Naive B cell (primary cell): ENCODE measurements around the gene ARHGEF9. TPM values are rescaled to one million over a fixed set of nuclear protein-coding genes. Genes with fewer than 3 reads are reported as not detected.
"Not testable (repeated sequence)": the region's sequence is repeated elsewhere in the genome, so short reads cannot be mapped to it uniquely, and the experiment has no call there.

Experiments
- ATAC-seq, 2 donors: fragments of 150-1000 bp; cut with Tn5 transposase; 2 replicates each; pipeline ENCODE4 v1.10.0; 2021; ENCODE audit warnings: low read depth in 2 of 2, mild to moderate bottlenecking in 2 of 2, moderate library complexity in 2 of 2
- DNase-seq: peaks from one replicate; pipeline ENCODE4 v3.0.0; 2022
- H3K27ac Mint-ChIP-seq, 6 donors: one replicate each; pipeline ENCODE4 v1.8.0; 2020 to 2022; ENCODE audit warnings: mild to moderate bottlenecking in 6 of 6, mixed read lengths in 6 of 6, moderate library complexity in 5 of 6, inconsistent platforms in 2 of 6
- H3K27me3 Mint-ChIP-seq, 3 donors: one replicate each; pipeline ENCODE4 v1.8.0; 2021 to 2022; ENCODE audit warnings: mixed read lengths in 3 of 3, mild to moderate bottlenecking in 1 of 3
- H3K36me3 Mint-ChIP-seq, 2 donors: one replicate each; pipeline ENCODE4 v1.8.0; 2020 to 2022; ENCODE audit warnings: mixed read lengths in 2 of 2, inconsistent platforms in 1 of 2, mild to moderate bottlenecking in 1 of 2
- H3K4me1 Mint-ChIP-seq, 3 donors: one replicate each; pipeline ENCODE4 v1.8.0; 2020 to 2022; ENCODE audit warnings: mixed read lengths in 3 of 3, inconsistent platforms in 1 of 3, mild to moderate bottlenecking in 1 of 3, moderate library complexity in 1 of 3
- H3K4me3 Mint-ChIP-seq, 8 donors: one replicate each; pipeline ENCODE4 v1.8.0; 2020 to 2022; ENCODE audit warnings: mild to moderate bottlenecking in 8 of 8, mixed read lengths in 8 of 8, moderate library complexity in 8 of 8, inconsistent platforms in 2 of 8
- H3K9me3 Mint-ChIP-seq, 7 donors: one replicate each; pipeline ENCODE4 v1.8.0; 2020 to 2022; ENCODE audit warnings: mixed read lengths in 7 of 7, mild to moderate bottlenecking in 5 of 7, inconsistent platforms in 2 of 7, moderate library complexity in 1 of 7
- polyA plus RNA-seq, 6 donors: library from polyadenylated mRNA; unstranded; fragments of 300-500 nt; fragmentation: Illumina TruSeq; gene quantifications; one replicate each; pipeline ENCODE4 v1.2.3, GENCODE V29; 2021; ENCODE audit warnings: low read depth in 6 of 6

Gene ARHGEF9
- 10 to 100 TPM in 2 of 6 donors, 1 to 10 TPM in 4; 6.0 to 11.2 (median 7.0) TPM for polyA plus RNA-seq

DNA sequence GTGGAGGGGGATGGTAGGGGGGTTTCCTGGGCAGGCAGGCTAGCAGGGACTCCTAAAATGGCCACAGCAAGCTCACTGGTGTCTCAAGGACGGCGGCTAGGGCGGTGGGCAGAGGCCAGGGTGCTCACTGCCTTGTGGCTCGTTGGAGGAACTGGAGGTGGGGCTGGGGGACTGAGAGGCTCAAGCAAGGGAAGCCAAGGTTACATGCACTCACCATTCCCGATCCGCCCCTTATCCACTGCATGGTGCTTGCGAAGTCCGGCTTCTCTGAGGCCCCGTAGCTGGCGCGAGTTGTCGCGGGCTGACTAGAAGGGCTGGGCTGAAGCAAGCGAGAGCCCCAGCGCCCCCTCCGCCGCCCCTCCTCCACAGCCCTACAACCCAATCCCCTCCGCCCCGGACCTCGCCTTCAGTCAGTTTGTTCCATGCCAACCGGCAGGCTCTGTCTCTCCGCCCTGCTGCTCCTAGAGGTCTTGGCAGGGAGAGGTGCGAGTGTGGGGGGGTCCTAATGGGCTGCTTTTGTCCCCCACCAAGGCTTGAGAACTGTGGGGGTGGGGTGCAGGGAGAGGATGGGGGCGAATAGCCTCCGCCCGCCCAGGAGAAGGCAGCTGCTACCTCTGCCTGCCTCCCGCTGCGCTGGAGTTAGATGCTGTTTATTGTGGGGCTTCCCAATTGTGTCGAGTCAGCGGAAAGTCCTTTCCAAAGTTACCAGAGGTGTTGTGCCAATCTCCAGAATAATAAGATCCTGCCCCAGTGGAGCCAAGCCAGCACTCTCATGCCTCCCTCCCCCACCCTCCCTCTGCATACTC, at the start of gene ARHGEF9:
Gene ARHGEF9 (minus strand): TSS at position 313 of the 806 bp plus-strand sequence. CDS start 69 bp downstream, at position 244.
- Mint-ChIP-seq H3K4me1 (peaks cover 0 to 4% (median 0%) of the 10 kb centered on the region in 3 donors), H3K9me3 (peaks cover 0 to 1% (median 0%) of the 10 kb centered on the region in 7 donors), H3K4me3 (peak within 1 kb of the TSS; percentile 65 to 90 (median 82)), H3K27ac (peak within 1 kb of the TSS in 2 of 6 donors; percentile 13 to 62), H3K27me3 (no peaks in the 10 kb centered on the region), H3K36me3 (no peaks in the 10 kb centered on the region)
- DNase-seq (no peak), ATAC-seq (peak; percentile 28 to 48)

GRCh38 chrX:63825446-63825845, 40.4 kb upstream of the ARHGEF9 start:
- ATAC-seq, H3K4me3 Mint-ChIP-seq: not testable (repeated sequence)

DNA sequence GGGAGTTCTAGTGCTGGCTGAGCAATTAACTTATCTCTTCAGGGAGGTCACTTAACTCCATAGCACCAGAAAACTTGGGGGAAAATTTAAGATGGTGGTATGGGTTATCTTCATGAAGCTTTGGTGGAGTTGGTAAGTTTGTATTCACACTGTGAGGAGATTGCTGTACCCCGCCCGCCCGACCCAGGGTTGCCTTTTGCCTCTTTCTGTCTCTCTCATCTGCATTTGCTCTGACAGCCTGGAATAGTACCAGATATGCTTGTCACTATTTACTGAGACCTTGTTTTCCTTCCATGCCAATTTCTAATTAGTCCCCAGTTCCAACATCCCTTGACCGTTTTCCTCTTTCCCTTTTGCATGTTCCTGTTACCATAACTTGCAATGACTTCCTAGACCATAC, 33.1 kb upstream of the ARHGEF9 start:
- Mint-ChIP-seq H3K27ac (no peak overlapping the region), H3K36me3 (no peaks in the 10 kb centered on the region), H3K27me3 (no peaks in the 10 kb centered on the region), H3K4me3 (no peak overlapping the region), H3K9me3 (peaks cover 0 to 11% (median 2%) of the 10 kb centered on the region in 7 donors), H3K4me1 (no peaks in the 10 kb centered on the region)
- DNase-seq (no peak), ATAC-seq (no peak)

More at GRCh38 chrX:63825446-63825845, 40.4 kb upstream of the ARHGEF9 start:
- DNase-seq, H3K4me1 Mint-ChIP-seq, H3K27me3 Mint-ChIP-seq, H3K27ac Mint-ChIP-seq: not testable (repeated sequence)
- Mint-ChIP-seq H3K36me3 (peaks cover 11 to 14% of the 10 kb centered on the region in 2 donors), H3K9me3 (peaks cover 2 to 44% (median 19%) of the 10 kb centered on the region in 7 donors)

GRCh38 chrX:63817696-63818095, 32.7 kb upstream of the ARHGEF9 start:
- Mint-ChIP-seq H3K27ac (no peak overlapping the region), H3K36me3 (no peaks in the 10 kb centered on the region), H3K4me1 (no peaks in the 10 kb centered on the region), H3K4me3 (no peak overlapping the region), H3K9me3 (peaks cover 0 to 7% (median under 1%) of the 10 kb centered on the region in 7 donors), H3K27me3 (no peaks in the 10 kb centered on the region)
- ATAC-seq (no peak), DNase-seq (no peak)

DNA sequence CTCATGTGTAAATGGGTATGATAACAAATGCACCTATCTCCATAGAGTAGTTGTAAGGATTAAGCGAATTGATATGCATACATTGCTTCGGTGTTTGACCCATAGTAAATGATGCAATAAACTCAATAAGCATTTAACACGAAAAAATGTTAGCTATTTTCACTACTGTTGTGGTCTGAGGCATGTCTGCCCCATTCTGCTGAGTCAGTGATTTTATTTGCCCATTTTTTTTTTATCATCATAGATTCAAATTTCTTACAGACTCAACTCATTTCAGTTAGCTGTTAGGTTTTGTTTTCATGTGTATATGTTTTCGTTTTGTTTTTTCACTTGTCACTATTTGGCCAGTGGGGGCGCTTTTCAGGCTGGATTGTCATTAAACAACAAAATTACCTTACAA, 27.8 kb upstream of the ARHGEF9 start:
- DNase-seq = no peak
- peaks cover 0 to 2% (median 0%) of the 10 kb centered on the region in 7 donors for H3K9me3 Mint-ChIP-seq
- H3K27ac Mint-ChIP-seq = no peak overlapping the region
- no peak for ATAC-seq
- H3K4me3 Mint-ChIP-seq = no peak overlapping the region
- no peaks in the 10 kb centered on the region for H3K36me3 Mint-ChIP-seq
- H3K4me1 Mint-ChIP-seq = no peaks in the 10 kb centered on the region
- H3K27me3 Mint-ChIP-seq = peaks cover 0 to 5% (median 0%) of the 10 kb centered on the region in 3 donors

DNA sequence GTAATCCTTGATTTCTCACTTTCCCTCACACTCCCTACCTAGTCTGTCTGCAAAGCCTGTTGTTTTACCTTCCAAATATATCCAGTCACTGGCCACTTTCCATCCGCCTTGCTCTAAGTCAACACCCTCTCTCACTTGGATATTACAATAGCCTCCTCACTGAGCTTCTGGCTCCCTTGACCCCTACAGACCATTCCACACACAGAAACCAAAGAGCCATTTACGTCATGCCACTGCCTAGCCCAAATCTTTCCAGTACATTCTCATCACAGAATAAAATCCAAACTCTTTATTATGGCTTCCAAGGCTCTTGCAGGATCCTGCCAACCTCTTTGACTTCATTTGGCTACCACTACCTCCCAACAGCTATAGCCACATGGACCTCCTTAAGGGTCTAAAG, 25.7 kb upstream of the ARHGEF9 start:
- H3K27ac Mint-ChIP-seq = no peak overlapping the region
- peaks cover 0 to 5% (median 0%) of the 10 kb centered on the region in 3 donors for H3K27me3 Mint-ChIP-seq
- DNase-seq (no peak), ATAC-seq (no peak)
- H3K36me3 Mint-ChIP-seq = no peaks in the 10 kb centered on the region
- peaks cover 0 to 2% (median 0%) of the 10 kb centered on the region in 7 donors for H3K9me3 Mint-ChIP-seq
- no peak overlapping the region for H3K4me3 Mint-ChIP-seq
- H3K4me1 Mint-ChIP-seq = no peaks in the 10 kb centered on the region

DNA sequence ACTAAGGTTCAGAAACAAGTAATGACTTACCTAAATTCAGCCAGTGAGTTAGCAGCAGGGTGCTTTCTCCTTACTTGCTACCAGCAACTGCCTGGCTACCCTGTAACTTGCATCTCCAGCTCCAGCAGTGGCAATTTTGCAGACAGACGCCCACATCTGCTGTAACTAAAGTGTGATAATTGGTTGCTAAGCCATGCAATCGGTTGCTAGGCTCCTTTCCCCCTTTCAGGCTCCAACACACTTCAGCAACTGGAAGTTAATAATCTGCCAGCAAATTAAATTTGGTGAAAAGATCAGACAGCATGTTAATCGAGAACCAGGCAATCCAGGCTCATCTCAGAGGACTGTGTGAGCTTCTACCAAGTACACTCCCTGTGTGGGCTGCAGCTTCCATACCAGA, 24.2 kb upstream of the ARHGEF9 start:
- Mint-ChIP-seq H3K27me3 (peaks cover 0 to 11% (median 0%) of the 10 kb centered on the region in 3 donors), H3K36me3 (no peaks in the 10 kb centered on the region), H3K9me3 (peaks cover 0 to 2% (median 0%) of the 10 kb centered on the region in 7 donors), H3K4me1 (no peaks in the 10 kb centered on the region), H3K27ac (no peak overlapping the region), H3K4me3 (no peak overlapping the region)
- ATAC-seq (no peak), DNase-seq (no peak)

DNA sequence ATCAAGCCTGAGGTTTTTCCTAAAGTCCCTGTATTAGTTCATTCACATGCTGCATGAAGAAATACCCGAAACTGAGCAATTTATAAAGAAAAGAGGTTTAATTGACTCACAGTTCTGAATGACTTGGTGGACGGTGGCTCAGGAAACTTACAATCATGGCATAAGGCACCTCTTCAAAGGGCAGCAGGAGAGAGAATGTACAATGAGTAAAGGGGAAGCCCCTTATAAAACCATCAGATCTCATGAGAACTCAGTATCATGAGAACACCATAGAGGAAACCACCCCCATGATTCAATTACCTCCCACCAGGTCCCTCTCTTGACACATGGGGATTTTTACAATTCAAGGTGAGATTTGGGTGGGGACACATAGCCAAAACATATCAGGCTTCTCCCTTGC, 10.4 kb upstream of the ARHGEF9 start:
- not testable (repeated sequence) for DNase-seq, ATAC-seq, H3K9me3 Mint-ChIP-seq, H3K4me1 Mint-ChIP-seq, H3K36me3 Mint-ChIP-seq, H3K4me3 Mint-ChIP-seq
- Mint-ChIP-seq H3K27ac (peak overlapping the region in 1 of 6 donors; percentile 93), H3K27me3 (peaks cover 0 to 23% (median 8%) of the 10 kb centered on the region in 3 donors)

DNA sequence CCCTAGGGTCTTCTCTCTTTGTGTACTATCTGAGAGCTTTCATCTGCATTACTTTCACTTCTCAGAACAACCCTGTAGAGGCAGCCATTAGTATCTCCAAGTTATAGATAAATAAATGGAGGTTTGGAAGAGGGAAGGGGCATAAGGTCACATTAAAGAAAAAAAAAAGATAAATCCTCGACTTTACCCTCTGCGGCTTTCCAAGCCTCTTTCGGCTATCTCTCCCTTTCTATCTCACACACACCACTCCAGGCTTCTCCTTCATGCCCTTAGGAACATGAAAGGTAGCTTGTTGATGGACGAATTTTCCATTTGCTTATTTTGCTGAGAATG, 660 bp upstream of the ARHGEF9 start:
- no peaks in the 10 kb centered on the region for H3K36me3 Mint-ChIP-seq
- H3K4me3 Mint-ChIP-seq = peak overlapping the region; percentile 65 to 90 (median 82)
- DNase-seq (no peak), ATAC-seq (peak; percentile 33 to 35)
- no peaks in the 10 kb centered on the region for H3K9me3 Mint-ChIP-seq
- no peaks in the 10 kb centered on the region for H3K27me3 Mint-ChIP-seq
- peaks cover 0 to 4% (median 0%) of the 10 kb centered on the region in 3 donors for H3K4me1 Mint-ChIP-seq
- H3K27ac Mint-ChIP-seq = no peak overlapping the region

- Mint-ChIP-seq H3K9me3 (peaks cover 0 to 8% (median 2%) of the 10 kb centered on the region in 7 donors), H3K36me3 (no peaks in the 10 kb centered on the region), H3K27ac (peak overlapping the region in 1 of 6 donors; percentile 13), H3K4me1 (peaks cover 0 to 4% (median 0%) of the 10 kb centered on the region in 3 donors), H3K4me3 (peak overlapping the region in 7 of 8 donors; percentile 65 to 90 (median 81)), H3K27me3 (no peaks in the 10 kb centered on the region)
- no peak for ATAC-seq
- no peak for DNase-seq
Observed at GRCh38 chrX:63784346-63784901, 590 bp downstream of the ARHGEF9 start.

- Mint-ChIP-seq H3K4me3 (no peak overlapping the region), H3K27ac (no peak overlapping the region), H3K36me3 (no peaks in the 10 kb centered on the region), H3K27me3 (no peaks in the 10 kb centered on the region), H3K9me3 (peaks cover 0 to 22% (median 10%) of the 10 kb centered on the region in 7 donors), H3K4me1 (peaks cover 0 to 4% (median 0%) of the 10 kb centered on the region in 3 donors)
- ATAC-seq = no peak
- no peak for DNase-seq
Observed at GRCh38 chrX:63782515-63782914, 2.5 kb downstream of the ARHGEF9 start.

GRCh38 chrX:63768760-63769159, 16.3 kb downstream of the ARHGEF9 start:
- Mint-ChIP-seq H3K9me3 (peaks cover 0 to 26% (median 7%) of the 10 kb centered on the region in 7 donors), H3K36me3 (peaks cover 0 to 6% of the 10 kb centered on the region in 2 donors), H3K4me1 (peaks cover 0 to 6% (median 0%) of the 10 kb centered on the region in 3 donors), H3K27ac (peak overlapping the region in 1 of 6 donors; percentile 46), H3K4me3 (no peak overlapping the region), H3K27me3 (no peaks in the 10 kb centered on the region)
- ATAC-seq = no peak
- DNase-seq = no peak

DNA sequence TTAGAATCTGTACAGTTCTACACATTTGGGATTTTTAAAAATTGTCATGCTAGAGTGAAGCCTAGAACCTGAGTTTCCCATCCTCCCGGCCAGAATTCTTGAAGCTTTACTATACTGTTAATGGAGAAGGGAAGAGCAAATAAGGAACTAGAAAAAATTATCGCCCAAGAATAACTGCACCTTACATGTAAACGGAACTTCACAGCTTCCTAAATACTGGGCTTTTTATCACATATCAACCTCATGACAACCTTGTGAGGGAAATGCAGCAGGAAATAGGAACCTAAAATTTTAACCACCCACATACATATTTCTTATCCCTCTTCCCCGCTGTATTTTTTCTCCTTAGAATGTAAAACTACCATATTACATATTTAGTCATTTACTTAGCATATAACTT, 19.3 kb downstream of the ARHGEF9 start:
- ATAC-seq = no peak
- Mint-ChIP-seq H3K9me3 (peaks cover 0 to 15% (median 7%) of the 10 kb centered on the region in 7 donors), H3K27ac (no peak overlapping the region), H3K27me3 (no peaks in the 10 kb centered on the region), H3K4me3 (no peak overlapping the region), H3K36me3 (peaks cover 0 to 6% of the 10 kb centered on the region in 2 donors), H3K4me1 (peaks cover 3 to 17% (median 8%) of the 10 kb centered on the region in 3 donors)
- DNase-seq = no peak

DNA sequence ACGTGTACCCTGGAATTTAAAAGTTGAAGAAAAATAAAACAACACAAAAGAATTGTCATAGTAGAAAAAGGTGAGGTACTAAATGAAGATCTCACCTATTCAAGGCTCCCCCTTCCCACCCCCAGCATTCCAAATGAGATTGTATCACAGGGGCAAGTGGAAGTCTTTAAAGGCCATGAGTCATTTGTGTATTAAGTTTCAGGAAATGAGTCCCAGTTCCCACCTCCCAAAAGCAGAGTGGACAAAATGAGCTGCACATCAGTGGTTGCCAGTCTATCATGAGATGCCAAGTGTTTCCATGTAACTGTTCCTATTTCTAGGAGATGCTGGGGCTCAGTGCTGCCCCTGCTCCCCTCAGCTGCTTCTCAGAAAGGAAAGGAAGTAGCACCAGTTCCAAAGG, 20.1 kb downstream of the ARHGEF9 start:
- Mint-ChIP-seq H3K4me3 (no peak overlapping the region), H3K4me1 (peaks cover 3 to 17% (median 8%) of the 10 kb centered on the region in 3 donors), H3K27me3 (no peaks in the 10 kb centered on the region), H3K9me3 (peaks cover 0 to 15% (median 7%) of the 10 kb centered on the region in 7 donors), H3K27ac (no peak overlapping the region), H3K36me3 (peaks cover 0 to 6% of the 10 kb centered on the region in 2 donors)
- no peak for DNase-seq
- ATAC-seq = no peak
